H9 (cell line): ENCODE results near the gene IGFBP7. TPM values are rescaled to one million over a fixed set of nuclear protein-coding genes. Genes with fewer than 3 reads are reported as not detected.
A peak's percentile ranks its signal among the peaks of the same experiment; 100 is the strongest.

Source experiments
- DNase-seq: peaks from one replicate; pipeline ENCODE4 v3.0.0-alpha.2; 2017
- H2AFZ ChIP-seq: one replicate; pipeline ENCODE4 v1.6.1; 2013; ENCODE audit warnings: mild to moderate bottlenecking, low read length, control low read depth, moderate library complexity
- H2AK5ac ChIP-seq: 2 replicates; pipeline ENCODE4 v1.6.1; 2013; ENCODE audit warnings: low read length, control low read depth, mixed read lengths; ENCODE audit not compliant: insufficient read length
- H2BK120ac ChIP-seq: one replicate; pipeline ENCODE4 v1.6.1; 2013; ENCODE audit warnings: low read depth, mild to moderate bottlenecking, low read length, control low read depth, inconsistent platforms; ENCODE audit not compliant: poor library complexity, severe bottlenecking
- H2BK12ac ChIP-seq: 2 replicates; pipeline ENCODE4 v1.6.1; 2013; ENCODE audit warnings: low read length, control low read depth, mixed read lengths, low read depth; ENCODE audit not compliant: insufficient read length
- H2BK15ac ChIP-seq: 2 replicates; pipeline ENCODE4 v1.6.1; 2013; ENCODE audit warnings: low read depth, low read length, control low read depth
- H2BK20ac ChIP-seq: one replicate; pipeline ENCODE4 v1.6.1; 2013; ENCODE audit warnings: low read depth, mild to moderate bottlenecking, low read length, control low read depth, inconsistent platforms; ENCODE audit not compliant: poor library complexity, severe bottlenecking
- H2BK5ac ChIP-seq: 2 replicates; pipeline ENCODE4 v1.6.1; 2013; ENCODE audit warnings: low read length, control low read depth, mixed read lengths; ENCODE audit not compliant: insufficient read length
- H3K14ac ChIP-seq: 2 replicates; pipeline ENCODE4 v1.6.1; 2013; ENCODE audit warnings: low read length, control low read depth; ENCODE audit not compliant: insufficient read depth
- H3K18ac ChIP-seq: 2 replicates; pipeline ENCODE4 v1.6.1; 2013; ENCODE audit warnings: low read depth, mild to moderate bottlenecking, mixed read lengths, low read length, control low read depth; ENCODE audit not compliant: insufficient read length
- H3K23ac ChIP-seq: 2 replicates; pipeline ENCODE4 v1.6.1; 2013; ENCODE audit warnings: low read length, control low read depth, mixed read lengths, low read depth; ENCODE audit not compliant: insufficient read length
- H3K23me2 ChIP-seq: 2 replicates; pipeline ENCODE4 v1.6.1; 2013; ENCODE audit warnings: low read depth, mild to moderate bottlenecking, mixed read lengths, low read length, control low read depth; ENCODE audit not compliant: insufficient read length, poor library complexity, severe bottlenecking
- H3K27ac ChIP-seq: 2 replicates; pipeline ENCODE4 v1.5.1; 2013; ENCODE audit warnings: low read length, control low read depth, mixed read lengths, low read depth; ENCODE audit not compliant: insufficient read length
- H3K27me3 ChIP-seq: 2 replicates; pipeline ENCODE4 v1.6.1; 2013; ENCODE audit warnings: low read length, control low read depth, inconsistent platforms; ENCODE audit not compliant: insufficient read depth
- H3K4ac ChIP-seq: 2 replicates; pipeline ENCODE4 v1.6.1; 2013; ENCODE audit warnings: low read depth, mild to moderate bottlenecking, control low read depth, inconsistent platforms, low read length, moderate library complexity
- H3K4me1 ChIP-seq: 2 replicates; pipeline ENCODE4 v1.6.1; 2013; ENCODE audit warnings: low read length, control low read depth, inconsistent platforms; ENCODE audit not compliant: insufficient read depth
- H3K4me2 ChIP-seq: 2 replicates; pipeline ENCODE4 v1.6.1; 2013; ENCODE audit warnings: low read length, control low read depth, mixed read lengths; ENCODE audit not compliant: insufficient read length, insufficient read depth
- H3K56ac ChIP-seq: 2 replicates; pipeline ENCODE4 v1.6.1; 2013; ENCODE audit warnings: low read depth, mild to moderate bottlenecking, mixed read lengths, low read length, control low read depth; ENCODE audit not compliant: insufficient read length
- H3K79me1 ChIP-seq: 2 replicates; pipeline ENCODE4 v1.6.1; 2013; ENCODE audit warnings: low read depth, mild to moderate bottlenecking, moderate library complexity, low read length, control low read depth, inconsistent platforms; ENCODE audit not compliant: insufficient read depth, poor library complexity, severe bottlenecking
- H3K79me2 ChIP-seq: 2 replicates; pipeline ENCODE4 v1.6.1; 2013; ENCODE audit warnings: low read length, control low read depth, inconsistent platforms; ENCODE audit not compliant: insufficient read depth
- H3K9ac ChIP-seq: 2 replicates; pipeline ENCODE4 v1.6.1; 2013; ENCODE audit warnings: low read length, control low read depth, mixed read lengths; ENCODE audit not compliant: insufficient read length; ENCODE audit errors: extremely low read depth
- H3K9me3 ChIP-seq: one replicate; pipeline ENCODE4 v1.6.1; 2013; ENCODE audit warnings: low read depth, low read length, inconsistent platforms; ENCODE audit not compliant: control insufficient read depth
- H3T11ph ChIP-seq: one replicate; pipeline ENCODE4 v1.6.1; 2013; ENCODE audit warnings: mild to moderate bottlenecking, low read length, control low read depth, inconsistent platforms
- H4K20me1 ChIP-seq: one replicate; pipeline ENCODE4 v1.6.1; 2013; ENCODE audit not compliant: control insufficient read depth, insufficient read length, insufficient read depth
- H4K5ac ChIP-seq: 2 replicates; pipeline ENCODE4 v1.6.1; 2013; ENCODE audit warnings: low read depth, mild to moderate bottlenecking, mixed read lengths, low read length, control low read depth; ENCODE audit not compliant: insufficient read length
- H4K8ac ChIP-seq: replicated peaks from 2 replicates; pipeline ENCODE4 v1.6.1; 2013; ENCODE audit warnings: low read length, control low read depth, mixed read lengths, low read depth; ENCODE audit not compliant: insufficient read length
- H4K91ac ChIP-seq: 2 replicates; pipeline ENCODE4 v1.6.1; 2013; ENCODE audit warnings: low read depth, mild to moderate bottlenecking, moderate library complexity, mixed read lengths, low read length, control low read depth; ENCODE audit not compliant: insufficient read length
- H3K27ac Mint-ChIP-seq, 3 experiments: 2 replicates in 2 of 3; 3 replicates in 1 of 3; pipeline ENCODE4 v1.8.0; 2020 to 2021; ENCODE audit warnings: mixed read lengths in 3 of 3, mild to moderate bottlenecking in 1 of 3, moderate library complexity in 1 of 3
- H3K27me3 Mint-ChIP-seq: 2 replicates; pipeline ENCODE4 v1.8.0; 2021; ENCODE audit warnings: low read depth, mild to moderate bottlenecking, moderate library complexity, mixed read lengths
- H3K36me3 Mint-ChIP-seq, 3 experiments: 2 replicates in 2 of 3; 3 replicates in 1 of 3; pipeline ENCODE4 v1.8.0; 2020 to 2021; ENCODE audit warnings: low read depth in 3 of 3, mixed read lengths in 3 of 3; ENCODE audit not compliant: insufficient read depth in 1 of 3
- H3K4me1 Mint-ChIP-seq, 2 experiments: 2 replicates each; pipeline ENCODE4 v1.8.0; 2020; ENCODE audit warnings: mixed read lengths in 2 of 2
- H3K4me3 Mint-ChIP-seq, 2 experiments: 2 replicates in 1 of 2; 3 replicates in 1 of 2; pipeline ENCODE4 v1.8.0; 2020 to 2021; ENCODE audit warnings: mild to moderate bottlenecking in 2 of 2, mixed read lengths in 2 of 2, moderate library complexity in 1 of 2
- H3K9me3 Mint-ChIP-seq, 2 experiments: 2 replicates in 1 of 2; 3 replicates in 1 of 2; pipeline ENCODE4 v1.8.0; 2020; ENCODE audit warnings: mild to moderate bottlenecking in 2 of 2, mixed read lengths in 2 of 2, moderate library complexity in 1 of 2
- CTCF ChIP-seq: fragments of 200-600 bp; sonication (generic); conservative IDR thresholded peaks from 3 replicates; pipeline ENCODE4 v1.8.0; 2021; ENCODE audit warnings: antibody characterized with exemption, mild to moderate bottlenecking
- WGBS: extraction: QIAGEN DNeasy Blood & Tissue Kit; methylation state at CpG from one replicate; pipeline ENCODE4 v1.1.7; 2013; ENCODE audit warnings: missing lambda C conversion rate, low lambda C conversion rate, mixed read lengths; ENCODE audit not compliant: insufficient read length; ENCODE audit errors: extremely low coverage; 5-methylcytosine and 5-hydroxymethylcytosine counted together
- total RNA-seq: library from RNA; stranded (reverse); gene quantifications from 2 replicates; pipeline ENCODE4 v1.2.1, GENCODE V29; 2021

IGFBP7 gene
- total RNA-seq, 1 experiment from 2014 or later = 0.37 TPM

- no CpG with 5 or more reads among the region's 27 CpGs for WGBS
- Histone ChIP-seq H3K4ac (no peak overlapping the region), H2BK12ac (no peak overlapping the region), H3K4me2 (peak overlapping the region; percentile 70), H3K23me2 (peaks cover 6% of the 10 kb centered on the region), H2AK5ac (no peak overlapping the region), H3K23ac (no peak overlapping the region), H4K91ac (no peak overlapping the region), H3K14ac (no peak overlapping the region; the same call in 1 of the 2 replicates), H3K4me1 (no peaks in the 10 kb centered on the region; the same call in 1 of the 2 replicates), H2BK5ac (no peak overlapping the region), H3K27ac (no peak overlapping the region), H3K79me2 (no peaks in the 10 kb centered on the region), H3T11ph (no peak overlapping the region), H2BK15ac (no peak overlapping the region), H3K56ac (no peak overlapping the region), H3K9ac (no peak overlapping the region), H3K9me3 (no peaks in the 10 kb centered on the region), H3K27me3 (peaks cover 11% of the 10 kb centered on the region; the same call in 1 of the 2 replicates), H4K20me1 (no peaks in the 10 kb centered on the region), H2BK20ac (no peak overlapping the region), H2AFZ (no peak overlapping the region), H2BK120ac (no peak overlapping the region), H4K8ac (no peak overlapping the region), H4K5ac (no peak overlapping the region), H3K18ac (no peak overlapping the region), H3K79me1 (no peaks in the 10 kb centered on the region)
- H3K4me1 Mint-ChIP-seq = peaks cover 16 to 22% of the 10 kb centered on the region in 2 experiments
- TF ChIP-seq CTCF = no peak
- peak overlapping the region; percentile 51 to 81 for H3K4me3 Mint-ChIP-seq
- peaks cover 82% of the 10 kb centered on the region for H3K27me3 Mint-ChIP-seq
- no peaks in the 10 kb centered on the region; a peak in 1 of 7 replicates for H3K36me3 Mint-ChIP-seq
- no peak for DNase-seq
- H3K27ac Mint-ChIP-seq = no peak overlapping the region
- H3K9me3 Mint-ChIP-seq = no peaks in the 10 kb centered on the region; a peak in 1 of 5 replicates
Observed at GRCh38 chr4:57109411-57109846, 756 bp downstream of the IGFBP7 start.
